Renal pelvis (tissue), 4 donors: ENCODE results near the gene ZNF471. TPM values are rescaled to one million over a fixed set of nuclear protein-coding genes. Genes with fewer than 3 reads are reported as not detected.

Experiments used
- DNase-seq: peaks from one replicate; pipeline ENCODE4 v3.0.0-alpha.2; 2013
- polyA plus RNA-seq, 3 donors: library from polyadenylated mRNA; unstranded; fragments of 120-200 nt; gene quantifications; one replicate each; pipeline ENCODE4 v1.2.1, GENCODE V29; 2013; ENCODE audit not compliant: insufficient read length in 3 of 3

ZNF471 gene
- polyA plus RNA-seq, 3 donors: 16.0 to 33.6 (median 32.3) TPM

DNA sequence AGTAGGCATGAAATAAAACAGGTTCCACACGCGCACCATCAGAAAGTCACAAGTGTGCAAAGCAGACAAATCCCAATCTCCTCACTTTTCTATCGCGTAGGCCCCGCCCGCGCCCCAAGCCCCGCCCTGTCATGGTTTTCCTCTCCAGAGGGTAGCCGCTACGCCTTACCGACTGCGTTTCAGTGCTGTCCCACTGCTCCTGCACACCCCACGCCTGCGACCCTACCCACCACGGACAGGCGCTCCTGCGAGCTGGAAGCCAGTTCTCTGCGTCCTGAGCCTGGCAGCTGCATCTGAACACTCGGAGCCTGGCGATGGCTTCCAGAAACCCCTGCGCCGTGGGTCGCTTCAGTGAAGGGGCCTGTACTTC, 59.2 kb downstream of the ZNF471 start:
- no peak for DNase-seq

DNA sequence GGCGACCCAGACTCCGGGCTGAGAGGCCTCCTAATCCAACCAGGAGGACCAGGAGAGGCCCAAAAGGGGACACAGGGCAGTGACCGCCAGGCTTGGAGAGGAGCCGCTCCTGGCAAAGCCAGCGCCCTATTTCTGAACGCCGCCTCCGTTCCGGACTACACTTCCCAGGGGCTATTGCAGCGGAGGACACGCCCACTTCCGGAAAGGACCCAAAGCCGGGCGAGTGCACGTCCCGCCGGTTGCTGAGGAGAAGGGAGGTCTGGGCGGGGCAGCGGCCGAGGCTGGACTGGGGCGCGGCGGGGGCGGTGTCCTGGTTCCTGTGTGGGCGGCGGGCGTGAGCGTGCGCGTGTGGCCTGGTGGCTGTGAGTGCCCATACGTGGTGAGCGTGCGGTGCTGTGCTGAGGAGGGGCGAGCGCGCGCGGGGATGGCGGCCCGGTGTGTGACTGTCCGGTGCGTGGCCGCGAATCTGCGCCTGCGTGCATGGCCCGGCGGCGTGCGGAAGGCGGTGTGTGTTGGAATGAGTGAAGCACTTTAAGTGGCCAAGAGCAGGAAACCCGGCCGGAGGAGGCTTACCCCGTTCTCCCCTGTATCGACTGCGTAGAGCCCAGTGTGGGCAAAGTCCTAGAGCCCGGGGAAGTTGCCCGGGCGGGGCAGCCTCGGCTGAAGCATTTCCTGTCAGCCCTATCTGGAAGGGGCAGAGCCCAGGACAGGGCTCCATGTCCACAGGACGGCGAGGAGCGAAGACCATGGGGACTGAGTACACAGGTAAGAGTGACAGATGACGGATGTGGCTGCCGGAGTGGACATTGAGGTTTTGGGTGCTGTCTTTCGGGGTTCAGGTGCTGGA, 59.8 kb downstream of the ZNF471 start, which contains the start of gene ZNF470:
Gene ZNF470, plus strand, starts transcription at position 195 of the 847 bp plus-strand sequence. CDS start 2,844 bp downstream, outside the sequence.
- DNase-seq: peak; percentile 93

DNA sequence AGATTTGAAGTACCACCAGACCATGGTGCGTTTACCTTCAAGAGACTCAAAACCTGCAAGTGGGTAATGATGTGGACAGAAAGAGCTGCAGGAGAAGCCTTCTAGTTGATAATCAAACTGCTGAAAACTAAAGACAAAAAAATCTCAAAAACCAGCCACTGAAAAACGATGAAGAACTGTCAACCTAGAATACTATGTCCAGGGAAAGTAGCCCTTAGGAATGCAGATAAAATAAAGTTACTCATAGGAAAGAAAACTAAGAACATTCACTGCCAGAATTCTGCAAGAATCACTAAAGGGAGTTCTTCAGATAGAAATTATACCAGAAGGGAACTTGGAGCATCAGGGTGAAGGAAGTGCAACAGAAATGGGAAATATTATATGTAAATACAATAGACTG, 64.9 kb downstream of the ZNF471 start:
- peak; percentile 2 for DNase-seq

DNA sequence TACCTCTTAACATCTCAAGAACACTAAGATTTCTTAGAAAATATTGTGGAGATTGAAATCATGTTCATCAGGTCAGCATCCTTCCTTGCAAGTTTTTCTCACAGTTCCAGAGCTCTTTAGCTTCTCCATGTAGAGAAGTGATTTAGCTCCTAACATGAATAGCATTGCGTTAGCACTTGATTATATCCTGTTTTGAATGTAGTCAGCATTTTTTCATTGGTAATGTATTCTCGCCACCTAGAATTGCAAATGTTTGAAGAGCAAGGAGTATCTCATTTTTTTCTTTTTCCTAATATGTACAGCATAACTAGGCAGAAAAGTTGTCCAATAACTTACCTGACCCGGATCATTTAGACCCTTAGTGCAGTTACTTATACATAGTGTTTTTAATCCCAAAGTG, 66.3 kb downstream of the ZNF471 start:
- DNase-seq: no peak

DNA sequence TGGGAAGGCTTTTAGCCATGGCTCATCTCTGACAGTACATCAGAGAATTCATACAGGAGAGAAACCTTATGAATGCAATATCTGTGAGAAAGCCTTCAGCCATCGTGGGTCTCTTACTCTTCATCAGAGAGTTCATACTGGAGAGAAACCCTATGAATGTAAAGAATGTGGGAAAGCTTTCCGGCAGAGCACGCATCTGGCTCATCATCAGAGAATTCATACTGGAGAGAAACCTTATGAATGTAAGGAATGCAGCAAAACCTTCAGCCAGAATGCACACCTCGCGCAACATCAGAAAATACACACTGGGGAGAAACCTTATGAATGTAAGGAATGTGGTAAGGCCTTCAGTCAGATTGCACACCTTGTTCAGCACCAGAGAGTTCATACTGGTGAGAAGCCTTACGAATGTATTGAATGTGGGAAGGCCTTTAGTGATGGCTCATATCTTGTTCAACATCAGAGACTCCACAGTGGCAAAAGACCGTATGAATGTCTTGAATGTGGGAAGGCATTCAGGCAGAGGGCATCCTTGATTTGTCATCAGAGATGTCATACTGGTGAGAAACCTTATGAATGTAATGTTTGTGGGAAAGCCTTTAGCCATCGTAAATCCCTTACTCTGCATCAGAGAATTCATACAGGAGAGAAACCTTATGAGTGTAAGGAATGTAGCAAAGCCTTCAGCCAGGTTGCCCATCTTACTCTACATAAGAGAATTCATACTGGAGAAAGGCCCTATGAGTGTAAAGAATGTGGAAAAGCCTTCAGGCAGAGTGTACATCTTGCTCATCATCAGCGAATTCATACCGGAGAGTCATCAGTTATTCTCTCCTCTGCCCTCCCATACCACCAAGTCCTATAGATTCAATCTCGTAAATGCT, 70.3 kb downstream of the ZNF471 start:
- no peak for DNase-seq

Other genes with a start within 250 kb of the ZNF471 start
- 1 to 10 TPM; 1.7 to 5.6 (median 5.3) TPM for gene EDDM13, start 235.1 kb upstream of the ZNF471 start, polyA plus RNA-seq
- 10 to 100 TPM; 12.2 to 21.6 (median 20.3) TPM for gene ZSCAN5A, start 193.0 kb upstream of the ZNF471 start, polyA plus RNA-seq
- 10 to 100 TPM in 2 of 3 donors, 1 to 10 TPM in 1; 9.2 to 16.5 (median 10.8) TPM for gene ZNF582, start 114.3 kb upstream of the ZNF471 start, polyA plus RNA-seq
- gene ZNF583, start 103.5 kb upstream of the ZNF471 start, polyA plus RNA-seq: 1 to 10 TPM; 8.6 to 9.6 (median 9.4) TPM
- gene ZNF667, start 30.5 kb upstream of the ZNF471 start, polyA plus RNA-seq: 10 to 100 TPM; 13.6 to 23.0 (median 21.3) TPM
- 10 to 100 TPM; 12.1 to 16.9 (median 16.8) TPM for gene ZFP28, start 31.1 kb downstream of the ZNF471 start, polyA plus RNA-seq
- 10 to 100 TPM in 1 of 3 donors, 1 to 10 TPM in 2; 8.0 to 10.6 (median 8.4) TPM for gene ZNF470, start 59.6 kb downstream of the ZNF471 start, polyA plus RNA-seq
- 10 to 100 TPM in 2 of 3 donors, 1 to 10 TPM in 1; 8.4 to 11.4 (median 10.6) TPM for gene ZNF71, start 87.4 kb downstream of the ZNF471 start, polyA plus RNA-seq
- 1 to 10 TPM; 1.7 to 2.5 (median 2.1) TPM for gene SMIM17, start 135.3 kb downstream of the ZNF471 start, polyA plus RNA-seq
- gene ZNF835, start 163.9 kb downstream of the ZNF471 start, polyA plus RNA-seq: 1 to 10 TPM; 4.3 to 5.3 (median 4.4) TPM